ENCODE results near the gene ANKRD28.

Gene ANKRD28

DNA sequence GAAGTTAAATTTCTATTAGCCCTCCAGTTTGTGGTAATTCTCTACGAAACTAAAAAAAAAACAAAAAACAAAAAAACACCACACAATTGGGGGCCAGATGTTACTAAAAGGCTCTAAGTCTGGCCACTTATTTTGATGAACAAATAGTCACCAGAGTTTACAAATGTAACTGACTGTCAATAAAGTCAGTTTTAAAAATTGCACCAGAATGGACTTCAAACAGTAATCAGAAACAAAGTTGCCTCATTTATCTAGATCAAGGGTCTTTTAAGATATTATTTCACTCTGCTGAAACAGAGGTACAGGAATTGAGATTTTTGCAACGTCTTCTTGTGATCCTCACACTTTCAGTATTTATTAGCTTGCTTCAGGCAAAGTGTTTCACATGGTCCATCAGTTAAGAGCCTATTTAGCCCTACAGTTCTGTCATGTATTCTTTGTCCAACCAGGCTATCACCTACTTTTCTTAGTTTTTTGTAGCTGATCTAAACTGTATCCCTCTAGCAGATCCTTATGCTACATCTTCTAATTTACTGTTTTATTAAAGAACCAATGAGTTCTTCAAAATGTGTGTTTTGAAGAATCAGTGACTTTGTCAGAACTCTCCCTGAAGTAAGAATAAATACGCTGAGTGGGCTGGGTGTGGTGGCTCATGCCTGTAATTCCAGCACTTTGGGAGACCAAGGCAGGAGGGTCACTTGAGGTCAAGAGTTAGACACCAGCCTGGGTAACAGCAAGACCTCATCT, 74.7 kb downstream of the ANKRD28 start:
- TF ChIP-seq, protein P1, sequence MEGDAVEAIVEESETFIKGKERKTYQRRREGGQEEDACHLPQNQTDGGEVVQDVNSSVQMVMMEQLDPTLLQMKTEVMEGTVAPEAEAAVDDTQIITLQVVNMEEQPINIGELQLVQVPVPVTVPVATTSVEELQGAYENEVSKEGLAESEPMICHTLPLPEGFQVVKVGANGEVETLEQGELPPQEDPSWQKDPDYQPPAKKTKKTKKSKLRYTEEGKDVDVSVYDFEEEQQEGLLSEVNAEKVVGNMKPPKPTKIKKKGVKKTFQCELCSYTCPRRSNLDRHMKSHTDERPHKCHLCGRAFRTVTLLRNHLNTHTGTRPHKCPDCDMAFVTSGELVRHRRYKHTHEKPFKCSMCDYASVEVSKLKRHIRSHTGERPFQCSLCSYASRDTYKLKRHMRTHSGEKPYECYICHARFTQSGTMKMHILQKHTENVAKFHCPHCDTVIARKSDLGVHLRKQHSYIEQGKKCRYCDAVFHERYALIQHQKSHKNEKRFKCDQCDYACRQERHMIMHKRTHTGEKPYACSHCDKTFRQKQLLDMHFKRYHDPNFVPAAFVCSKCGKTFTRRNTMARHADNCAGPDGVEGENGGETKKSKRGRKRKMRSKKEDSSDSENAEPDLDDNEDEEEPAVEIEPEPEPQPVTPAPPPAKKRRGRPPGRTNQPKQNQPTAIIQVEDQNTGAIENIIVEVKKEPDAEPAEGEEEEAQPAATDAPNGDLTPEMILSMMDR (conservative IDR thresholded peaks at IDR 0.05), result no peak
- H3K27ac ChIP-seq, result no peak overlapping the region

DNA sequence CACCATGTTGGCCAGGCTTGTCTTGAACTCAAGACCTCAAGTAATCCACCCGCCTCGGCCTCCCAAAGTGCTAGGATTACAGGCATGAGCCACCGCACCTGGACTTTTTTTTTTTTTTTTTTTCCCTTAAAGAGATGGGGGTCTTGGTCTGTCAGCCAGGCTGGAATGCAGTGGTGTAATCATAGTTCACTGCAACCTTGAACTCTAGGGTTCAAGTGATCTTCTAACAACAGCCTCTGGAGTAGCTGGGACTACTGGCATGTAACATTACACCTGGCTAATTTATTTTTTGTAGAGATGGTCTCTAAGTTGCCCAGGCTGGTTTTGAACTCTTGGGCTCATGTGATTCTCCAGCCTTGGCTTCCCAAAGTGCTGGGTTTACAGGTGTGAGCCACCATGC, 81.6 kb downstream of the ANKRD28 start:
- TF ChIP-seq, protein P1 (conservative IDR thresholded peaks at IDR 0.05), result no peak
- TF ChIP-seq ZFX (IDR thresholded peaks at IDR 0.05), result no peak
- H3K27ac ChIP-seq, result no peak overlapping the region

DNA sequence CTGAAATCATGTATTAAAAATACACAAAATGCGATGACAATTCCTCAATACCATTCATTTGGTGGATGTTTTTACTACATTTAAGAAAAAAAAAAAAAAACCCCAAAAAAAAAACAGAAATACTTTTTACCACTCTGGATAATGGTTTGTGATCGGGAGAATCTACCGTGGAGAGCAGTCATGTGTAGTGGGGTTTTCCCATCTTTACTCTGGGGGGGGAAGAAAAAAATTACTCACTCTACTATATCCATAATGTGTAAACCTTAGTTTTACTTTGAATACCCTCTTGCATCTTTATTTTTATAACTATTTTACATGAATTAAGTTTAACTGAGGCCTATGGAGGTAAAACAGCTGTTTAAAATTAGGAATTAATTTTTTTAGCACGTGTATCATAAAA, 83.3 kb downstream of the ANKRD28 start:
- TF ChIP-seq ZFX (IDR thresholded peaks at IDR 0.05), result no peak
- TF ChIP-seq, protein P1 (conservative IDR thresholded peaks at IDR 0.05), result no peak
- H3K27ac ChIP-seq, result no peak overlapping the region

DNA sequence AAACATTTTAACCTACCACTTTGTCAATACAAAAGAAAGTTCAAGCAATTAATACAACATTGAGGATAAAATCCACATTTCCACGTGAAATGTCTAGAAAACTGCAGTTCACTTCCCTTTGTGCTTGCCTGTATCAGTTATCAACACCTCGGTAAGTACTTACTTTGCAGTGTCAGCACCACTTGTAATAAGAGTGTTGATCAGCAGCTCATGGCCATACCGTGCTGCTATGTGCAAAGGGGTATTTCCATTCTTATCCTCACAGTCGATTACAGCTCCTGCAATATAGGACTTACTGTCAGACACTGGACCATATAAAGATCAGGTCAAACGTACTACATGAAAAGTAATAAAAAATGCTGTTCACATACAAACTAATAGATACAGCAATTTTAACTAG, 84.4 kb downstream of the ANKRD28 start:
- no peak for TF ChIP-seq ZFX (IDR thresholded peaks at IDR 0.05)
- TF ChIP-seq, protein P1 (conservative IDR thresholded peaks at IDR 0.05), result no peak

DNA sequence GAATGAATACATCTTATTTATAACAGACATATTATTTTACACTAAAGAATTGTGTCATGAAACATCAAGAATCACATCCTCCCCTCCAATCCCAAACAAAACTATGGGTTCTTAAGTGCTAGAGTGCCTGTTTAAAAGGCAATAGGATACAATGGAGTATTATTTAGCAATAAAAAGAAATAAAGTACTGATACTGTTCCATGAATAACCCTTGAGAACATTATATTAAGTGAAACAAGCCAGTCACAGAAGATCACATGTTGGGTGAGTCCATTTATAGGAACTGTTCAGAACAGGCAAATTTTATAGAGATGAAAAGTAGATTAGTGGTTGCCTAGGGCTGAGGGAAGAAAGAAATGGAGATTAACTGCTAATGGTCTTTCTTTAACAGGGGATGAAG, 86.5 kb downstream of the ANKRD28 start:
- H3K27ac ChIP-seq, result no peak overlapping the region
- TF ChIP-seq ZFX (IDR thresholded peaks at IDR 0.05), result no peak
- TF ChIP-seq, protein P1 (conservative IDR thresholded peaks at IDR 0.05), result no peak

More for the DNA sequence above, 84.4 kb downstream of the ANKRD28 start:
- no peak overlapping the region for H3K27ac ChIP-seq

DNA sequence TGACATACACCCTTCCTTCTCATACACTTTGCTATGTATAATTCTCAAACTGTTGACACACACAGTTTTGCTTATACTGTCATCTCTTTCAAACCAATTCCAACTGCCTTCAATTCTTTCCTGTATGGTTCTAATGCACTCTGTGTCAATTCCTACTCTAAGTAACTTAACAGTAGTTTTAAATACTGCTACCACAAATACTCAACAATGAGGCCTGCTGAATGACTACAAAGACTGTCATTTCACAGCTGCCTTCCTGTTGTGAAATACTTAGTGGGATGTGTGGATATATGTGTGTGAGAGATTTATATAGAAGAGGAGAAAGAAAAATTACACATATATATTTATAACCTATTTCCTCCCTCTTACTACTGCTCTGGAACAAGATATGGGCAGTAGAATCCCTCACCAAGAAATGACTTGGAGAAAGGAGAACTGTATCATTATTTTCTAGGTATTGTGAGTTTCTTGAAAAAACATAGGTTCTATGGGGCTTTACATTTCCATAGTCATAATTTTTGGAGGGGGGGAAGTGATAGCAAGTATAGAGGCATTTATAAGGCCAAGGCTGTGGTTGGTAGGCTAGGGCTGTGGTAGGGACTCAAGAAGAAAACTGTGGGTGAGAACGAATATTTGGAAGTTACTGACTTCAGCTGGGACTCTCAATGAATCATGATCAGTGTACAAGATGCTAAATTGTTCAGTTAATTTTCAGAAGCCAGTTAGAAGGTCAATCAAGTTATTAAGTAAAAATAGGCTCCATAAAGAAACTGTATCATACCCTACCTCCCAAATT, 88.7 kb downstream of the ANKRD28 start:
- H3K27ac ChIP-seq, result no peak overlapping the region
- no peak for TF ChIP-seq ZFX (IDR thresholded peaks at IDR 0.05)
- TF ChIP-seq, protein P1 (conservative IDR thresholded peaks at IDR 0.05), result no peak

DNA sequence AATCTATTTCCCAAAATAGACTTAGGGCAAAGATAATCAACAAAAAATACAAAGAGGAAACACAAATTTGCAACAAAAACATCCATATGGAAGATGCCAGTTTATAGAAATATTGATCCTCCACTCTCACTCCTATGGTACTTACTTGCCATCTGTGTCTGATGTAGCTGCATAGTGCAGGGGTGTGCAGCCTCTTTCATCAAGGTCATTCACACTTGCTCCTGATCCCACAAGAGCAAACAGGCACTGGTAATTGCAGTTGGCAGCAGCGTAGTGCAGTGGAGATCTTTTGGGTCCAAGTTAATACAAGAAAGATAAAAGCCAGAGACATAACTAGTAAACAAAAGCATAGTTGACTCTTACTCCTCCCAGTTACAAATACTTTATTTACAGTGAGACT, 90.0 kb downstream of the ANKRD28 start:
- no peak overlapping the region for H3K27ac ChIP-seq
- TF ChIP-seq, protein P1 (conservative IDR thresholded peaks at IDR 0.05), result no peak
- TF ChIP-seq ZFX (IDR thresholded peaks at IDR 0.05), result no peak

Data from C4-2B (cell line).